HL-60 (cell line): ENCODE results near the gene GRID1.

Experiments used
- GABPA ChIP-seq: IDR thresholded peaks from 2 replicates; pipeline ENCODE4 v1.6.1; 2012; ENCODE audit warnings: low read depth
- POLR2AphosphoS5 ChIP-seq: IDR thresholded peaks from 2 replicates; pipeline ENCODE4 v1.6.1; 2012; ENCODE audit warnings: low read depth
- SPI1 ChIP-seq: IDR thresholded peaks from 2 replicates; pipeline ENCODE4 v1.6.1; 2012; ENCODE audit warnings: low read depth, mild to moderate bottlenecking, borderline replicate concordance
- TF ChIP-seq, protein P1 (sequence below): IDR thresholded peaks from one replicate; pipeline ENCODE4 v1.5.1; 2011; ENCODE audit warnings: low read length, control low read depth, inconsistent platforms; ENCODE audit not compliant: insufficient read depth
- TF ChIP-seq, protein P2 (sequence below): IDR thresholded peaks from 2 replicates; pipeline ENCODE4 v1.6.1; 2012; ENCODE audit warnings: low read depth; ENCODE audit not compliant: insufficient replicate concordance

DNA sequence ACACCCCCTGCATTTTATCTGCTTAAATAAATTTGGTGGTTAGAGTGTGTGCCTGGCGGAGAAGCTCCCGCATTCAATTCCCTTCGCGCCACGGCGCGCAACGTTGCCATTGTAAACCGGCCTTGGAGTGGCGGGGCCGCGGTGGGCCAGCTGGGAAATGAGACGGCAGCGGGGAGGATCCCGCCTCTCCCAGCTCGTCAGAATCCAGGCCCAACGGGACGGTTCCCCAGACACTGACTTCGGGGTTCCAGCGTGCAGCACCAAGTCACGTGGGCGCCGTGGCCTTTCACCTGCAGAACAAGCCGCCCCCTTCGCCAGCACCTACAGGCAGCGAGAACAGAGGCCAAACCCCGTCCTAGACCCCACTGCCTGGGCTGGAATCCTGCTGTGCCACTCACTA, 103.4 kb downstream of the GRID1 start:
- TF ChIP-seq, protein P1, sequence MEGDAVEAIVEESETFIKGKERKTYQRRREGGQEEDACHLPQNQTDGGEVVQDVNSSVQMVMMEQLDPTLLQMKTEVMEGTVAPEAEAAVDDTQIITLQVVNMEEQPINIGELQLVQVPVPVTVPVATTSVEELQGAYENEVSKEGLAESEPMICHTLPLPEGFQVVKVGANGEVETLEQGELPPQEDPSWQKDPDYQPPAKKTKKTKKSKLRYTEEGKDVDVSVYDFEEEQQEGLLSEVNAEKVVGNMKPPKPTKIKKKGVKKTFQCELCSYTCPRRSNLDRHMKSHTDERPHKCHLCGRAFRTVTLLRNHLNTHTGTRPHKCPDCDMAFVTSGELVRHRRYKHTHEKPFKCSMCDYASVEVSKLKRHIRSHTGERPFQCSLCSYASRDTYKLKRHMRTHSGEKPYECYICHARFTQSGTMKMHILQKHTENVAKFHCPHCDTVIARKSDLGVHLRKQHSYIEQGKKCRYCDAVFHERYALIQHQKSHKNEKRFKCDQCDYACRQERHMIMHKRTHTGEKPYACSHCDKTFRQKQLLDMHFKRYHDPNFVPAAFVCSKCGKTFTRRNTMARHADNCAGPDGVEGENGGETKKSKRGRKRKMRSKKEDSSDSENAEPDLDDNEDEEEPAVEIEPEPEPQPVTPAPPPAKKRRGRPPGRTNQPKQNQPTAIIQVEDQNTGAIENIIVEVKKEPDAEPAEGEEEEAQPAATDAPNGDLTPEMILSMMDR = no peak
- TF ChIP-seq, protein P2, sequence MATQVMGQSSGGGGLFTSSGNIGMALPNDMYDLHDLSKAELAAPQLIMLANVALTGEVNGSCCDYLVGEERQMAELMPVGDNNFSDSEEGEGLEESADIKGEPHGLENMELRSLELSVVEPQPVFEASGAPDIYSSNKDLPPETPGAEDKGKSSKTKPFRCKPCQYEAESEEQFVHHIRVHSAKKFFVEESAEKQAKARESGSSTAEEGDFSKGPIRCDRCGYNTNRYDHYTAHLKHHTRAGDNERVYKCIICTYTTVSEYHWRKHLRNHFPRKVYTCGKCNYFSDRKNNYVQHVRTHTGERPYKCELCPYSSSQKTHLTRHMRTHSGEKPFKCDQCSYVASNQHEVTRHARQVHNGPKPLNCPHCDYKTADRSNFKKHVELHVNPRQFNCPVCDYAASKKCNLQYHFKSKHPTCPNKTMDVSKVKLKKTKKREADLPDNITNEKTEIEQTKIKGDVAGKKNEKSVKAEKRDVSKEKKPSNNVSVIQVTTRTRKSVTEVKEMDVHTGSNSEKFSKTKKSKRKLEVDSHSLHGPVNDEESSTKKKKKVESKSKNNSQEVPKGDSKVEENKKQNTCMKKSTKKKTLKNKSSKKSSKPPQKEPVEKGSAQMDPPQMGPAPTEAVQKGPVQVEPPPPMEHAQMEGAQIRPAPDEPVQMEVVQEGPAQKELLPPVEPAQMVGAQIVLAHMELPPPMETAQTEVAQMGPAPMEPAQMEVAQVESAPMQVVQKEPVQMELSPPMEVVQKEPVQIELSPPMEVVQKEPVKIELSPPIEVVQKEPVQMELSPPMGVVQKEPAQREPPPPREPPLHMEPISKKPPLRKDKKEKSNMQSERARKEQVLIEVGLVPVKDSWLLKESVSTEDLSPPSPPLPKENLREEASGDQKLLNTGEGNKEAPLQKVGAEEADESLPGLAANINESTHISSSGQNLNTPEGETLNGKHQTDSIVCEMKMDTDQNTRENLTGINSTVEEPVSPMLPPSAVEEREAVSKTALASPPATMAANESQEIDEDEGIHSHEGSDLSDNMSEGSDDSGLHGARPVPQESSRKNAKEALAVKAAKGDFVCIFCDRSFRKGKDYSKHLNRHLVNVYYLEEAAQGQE = no peak
- TF ChIP-seq POLR2AphosphoS5 (no peak), SPI1 (no peak), GABPA (no peak)
